Fibroblast of skin of abdomen (primary cell): ENCODE measurements around the gene OPCML.

Experiments used
- DNase-seq: peaks from one replicate; pipeline ENCODE4 v3.0.0-alpha.2; 2013

Gene OPCML

GRCh38 chr11:133015457-133015856 is 516.8 kb downstream of the OPCML start:
- DNase-seq = no peak

DNA sequence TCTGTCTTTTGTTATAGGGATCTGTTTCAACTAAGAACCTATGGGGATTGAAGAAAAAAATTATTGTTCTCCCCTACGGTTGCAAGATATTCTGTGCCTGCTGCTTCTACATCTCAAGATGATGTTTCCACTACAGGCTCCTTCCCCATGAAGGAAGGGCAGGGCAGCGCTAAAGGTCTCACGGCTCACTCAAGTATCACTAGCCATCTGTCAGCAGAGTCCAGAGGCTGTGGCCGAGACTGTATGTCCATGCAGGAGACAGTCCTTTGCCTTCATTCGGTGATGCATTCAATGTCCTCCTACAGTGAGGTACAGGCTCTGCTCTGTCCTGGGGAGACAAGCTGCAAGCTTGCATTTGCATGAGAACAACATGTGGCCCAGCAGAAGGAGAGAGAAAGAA is 518.0 kb downstream of the OPCML start:
- no peak for DNase-seq

GRCh38 chr11:133012803-133013202 is 519.5 kb downstream of the OPCML start:
- no peak for DNase-seq

DNA sequence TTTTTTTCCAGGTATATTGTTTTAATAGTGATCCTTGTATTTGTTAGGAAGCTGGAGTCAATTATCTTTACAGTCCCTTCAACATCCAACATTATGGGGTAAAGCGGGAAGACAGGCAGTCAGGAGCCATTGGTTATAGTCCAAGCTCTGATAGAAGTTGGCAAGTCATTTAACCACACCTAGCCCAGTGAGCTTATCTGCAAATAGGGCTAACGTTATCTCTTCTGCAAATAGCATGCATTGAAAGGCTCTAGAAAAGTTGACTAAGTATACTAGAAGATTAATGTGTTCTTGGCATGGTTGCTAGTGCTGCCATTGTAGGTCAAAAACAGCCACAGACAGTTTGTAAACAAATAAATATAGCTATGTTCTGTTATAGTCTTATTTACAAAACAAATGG is 520.7 kb downstream of the OPCML start:
- DNase-seq = no peak

DNA sequence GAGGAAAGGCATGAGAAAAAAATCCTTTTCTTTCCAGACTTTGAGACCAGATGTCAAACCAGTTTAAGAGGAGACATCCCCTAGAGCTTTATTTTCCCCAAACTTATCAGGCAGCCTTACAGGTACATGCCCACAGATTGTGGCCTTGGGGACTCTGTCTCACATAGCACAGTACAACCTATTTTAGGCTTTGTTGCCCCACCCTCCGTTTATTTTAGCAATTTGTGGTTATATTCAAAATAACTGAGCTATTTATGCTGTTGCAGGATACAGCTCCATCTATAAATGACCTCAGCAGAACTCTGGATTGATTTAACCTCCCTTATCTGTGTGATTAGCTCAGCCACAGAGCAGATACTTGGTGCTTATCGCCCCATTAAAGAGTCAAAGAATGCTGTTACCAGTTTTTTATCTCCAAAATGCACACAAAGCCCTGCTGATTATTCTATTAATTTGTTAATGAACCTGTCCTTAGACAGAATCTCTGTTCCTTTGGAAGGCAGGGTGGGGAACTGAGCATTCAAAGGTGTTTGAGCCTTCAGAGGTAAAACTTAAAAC is 525.2 kb downstream of the OPCML start:
- DNase-seq = no peak

DNA sequence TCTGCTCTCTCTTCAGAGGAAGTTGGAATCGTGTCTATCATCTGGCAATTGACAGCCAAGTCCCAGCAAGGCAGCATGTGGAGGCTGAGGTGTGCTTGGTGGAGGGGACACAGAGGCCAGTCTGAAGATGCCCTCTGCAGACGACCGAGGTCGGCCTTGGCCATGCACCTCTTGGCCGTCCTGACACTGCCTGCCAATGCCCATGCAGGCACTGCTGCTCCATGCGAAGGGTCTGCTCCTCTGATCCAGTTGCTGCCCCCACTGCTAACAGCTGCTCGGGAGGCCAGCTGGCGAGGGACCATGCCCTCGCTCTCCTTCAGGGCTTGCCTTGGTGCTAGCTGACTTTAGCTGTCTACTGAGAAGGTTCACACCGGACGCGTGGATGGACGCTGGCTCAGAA is 527.9 kb downstream of the OPCML start:
- no peak for DNase-seq

GRCh38 chr11:132999516-132999915 is 532.8 kb downstream of the OPCML start:
- DNase-seq = no peak

DNA sequence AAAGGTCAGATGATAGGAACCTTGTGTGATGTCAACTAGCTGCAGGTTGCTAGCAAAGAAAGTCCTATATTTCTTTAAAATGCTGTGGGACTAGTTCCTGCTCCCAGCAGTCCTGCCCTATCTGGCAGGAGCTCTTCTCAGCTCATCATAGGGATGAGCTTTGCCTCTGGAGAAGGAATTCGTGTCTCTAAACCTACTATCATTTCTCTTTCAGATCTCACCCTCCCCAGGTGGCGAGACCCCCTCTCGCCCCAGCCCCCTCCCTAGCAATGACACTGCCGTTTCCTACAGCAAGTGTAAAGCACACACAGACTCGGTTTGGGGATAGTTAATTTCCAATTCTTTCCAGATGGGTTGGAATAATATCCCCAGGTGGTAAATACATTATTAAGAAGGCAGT is 533.3 kb downstream of the OPCML start:
- no peak for DNase-seq

- no peak for DNase-seq
These were observed 534.9 kb downstream of the OPCML start for GRCh38 chr11:132997396-132997795.

- DNase-seq = peak; percentile 56
These were observed 537.3 kb downstream of the OPCML start for GRCh38 chr11:132994966-132995365.

- DNase-seq = no peak
These were observed 538.3 kb downstream of the OPCML start for GRCh38 chr11:132993991-132994502.

- DNase-seq = peak; percentile 30
These were observed 539.3 kb downstream of the OPCML start for GRCh38 chr11:132992838-132993631.

DNA sequence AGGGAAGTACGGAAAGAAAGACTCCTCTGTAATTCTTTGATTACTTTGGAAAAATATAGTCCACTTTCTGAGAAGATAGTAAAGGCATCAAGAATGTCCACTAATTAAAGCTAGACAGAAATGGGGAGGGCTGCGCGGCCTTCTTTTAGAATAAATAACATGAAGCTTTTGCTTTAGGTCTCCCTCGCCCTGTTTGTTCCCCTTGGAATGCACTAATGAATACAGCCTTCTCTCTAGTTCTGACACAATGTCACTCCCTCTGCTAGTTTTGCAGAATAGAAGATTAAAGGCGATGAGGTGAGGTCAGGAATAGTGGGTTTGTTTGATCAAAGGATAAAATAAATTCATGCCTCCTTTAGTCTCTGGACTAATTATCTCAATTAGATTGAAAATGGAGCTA is 543.9 kb downstream of the OPCML start:
- no peak for DNase-seq

GRCh38 chr11:132987936-132988335 is 544.4 kb downstream of the OPCML start:
- peak; percentile 58 for DNase-seq

- DNase-seq = no peak
These were observed 548.7 kb downstream of the OPCML start for GRCh38 chr11:132983641-132983978.

GRCh38 chr11:132982772-132983640 is 549.3 kb downstream of the OPCML start:
- no peak for DNase-seq

GRCh38 chr11:132981131-132981956 is 551.0 kb downstream of the OPCML start:
- DNase-seq = no peak

DNA sequence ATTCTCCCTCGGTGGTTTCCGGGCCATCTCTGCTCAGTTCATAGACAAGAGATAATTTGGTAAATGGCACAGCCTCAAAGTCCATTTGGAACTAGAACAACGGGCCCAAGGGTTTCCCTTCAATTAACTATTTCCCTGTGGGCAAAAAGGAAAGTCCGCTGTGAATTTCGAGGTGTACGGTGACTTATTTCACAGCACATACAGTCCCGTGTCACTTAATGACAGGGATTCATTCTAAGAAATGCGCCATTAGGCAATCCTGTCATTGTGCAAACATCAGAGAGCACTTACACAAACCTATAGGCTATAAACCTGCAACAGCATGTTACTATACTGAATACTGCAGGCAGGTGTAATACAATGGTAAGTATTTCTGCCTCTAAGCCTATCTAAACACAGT is 551.6 kb downstream of the OPCML start:
- DNase-seq = no peak

GRCh38 chr11:132977746-132978145 is 554.6 kb downstream of the OPCML start:
- DNase-seq = no peak

DNA sequence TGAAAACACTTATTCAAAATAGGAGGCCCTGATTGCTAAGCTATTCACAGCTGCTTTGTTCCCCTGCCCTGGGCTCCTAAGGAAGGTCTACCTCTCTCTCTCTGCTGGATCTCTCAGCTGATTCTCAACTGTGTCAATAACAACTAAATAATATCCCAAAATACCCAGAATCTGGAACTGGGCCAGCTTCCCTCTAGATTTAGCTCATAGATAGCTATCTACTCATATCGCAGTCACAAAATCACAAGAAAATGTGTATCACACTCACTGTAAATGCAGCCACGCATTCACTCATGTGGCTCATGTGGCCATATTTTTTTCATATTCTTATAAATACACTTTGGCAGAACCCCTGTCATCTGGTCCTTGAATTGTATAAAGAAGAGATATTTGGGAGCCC is 555.1 kb downstream of the OPCML start:
- DNase-seq = no peak

DNA sequence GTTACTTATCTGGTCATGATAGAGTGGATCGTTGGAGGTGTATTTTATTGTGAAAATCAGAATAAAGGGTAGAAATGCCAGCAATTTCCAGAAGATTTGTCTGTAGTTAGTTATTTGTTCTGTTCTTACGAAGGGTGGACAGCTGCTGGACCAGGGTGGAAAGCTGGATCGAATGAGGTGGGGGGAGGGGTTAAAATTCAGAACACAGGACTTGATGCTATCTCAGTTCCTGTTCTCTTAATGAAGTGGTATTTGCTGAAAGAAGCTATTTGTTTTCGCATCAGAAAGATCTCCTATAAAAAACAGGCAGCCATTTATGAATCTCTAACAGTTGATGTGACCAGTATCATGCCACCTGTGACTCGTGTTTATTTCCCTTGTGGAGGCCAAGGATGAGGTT is 556.2 kb downstream of the OPCML start:
- DNase-seq = no peak

GRCh38 chr11:132973686-132974085 is 558.6 kb downstream of the OPCML start:
- no peak for DNase-seq

GRCh38 chr11:132972565-132972964 is 559.7 kb downstream of the OPCML start:
- DNase-seq = no peak
